B cell (primary cell): ENCODE results near the gene TAS2R4.

Source experiments
- CTCF ChIP-seq: fragments of 200-600 bp; IDR thresholded peaks from one replicate; pipeline ENCODE4 v1.8.0; 2022; ENCODE audit warnings: antibody characterized with exemption, mild to moderate bottlenecking
- EZH2 ChIP-seq: IDR thresholded peaks from 2 replicates; pipeline ENCODE4 v1.6.1; 2012; ENCODE audit warnings: borderline replicate concordance, low read depth, mild to moderate bottlenecking, moderate library complexity, low read length; ENCODE audit not compliant: insufficient read depth, poor library complexity, severe bottlenecking

GRCh38 chr7:141785706-141786552 lies 9.5 kb downstream of the TAS2R4 start:
- TF ChIP-seq CTCF (peak; percentile 87), EZH2 (no peak)
